ENCODE measurements around the gene LLGL1.

The LLGL1 gene
- 13.9 to 43.7 (median 23.0) reads per million in 18 experiments for total RNA-seq

DNA sequence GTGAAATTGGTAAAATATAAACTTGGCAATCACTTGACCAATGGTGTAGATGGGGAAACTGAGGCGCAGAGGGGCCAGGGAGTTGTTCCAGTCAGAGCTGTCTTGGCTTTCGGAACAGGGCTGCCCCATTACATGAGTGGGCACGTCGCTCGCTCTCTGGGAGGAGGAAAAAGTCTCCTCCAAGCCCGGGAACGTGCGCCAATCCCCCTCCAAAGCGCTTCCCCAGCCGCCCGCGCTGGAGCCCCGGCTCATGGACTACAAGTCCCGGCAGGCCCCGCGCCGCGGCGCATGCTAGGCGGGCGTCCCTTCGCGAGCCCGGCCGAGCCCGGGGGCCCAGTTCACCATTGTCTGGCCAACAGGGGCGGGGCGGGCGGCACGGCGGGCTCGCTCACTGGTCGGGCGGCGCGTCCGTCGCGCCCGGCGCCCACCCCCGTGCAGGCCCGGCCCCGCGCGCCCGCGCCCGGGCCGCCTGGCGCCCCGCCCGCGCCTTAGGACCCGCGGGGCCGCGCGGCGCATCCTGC is at the start of gene LLGL1:
Gene LLGL1 (plus strand): TSS at position 515 of the 521 bp plus-strand sequence. CDS start 48 bp downstream, outside the sequence.
- peak; percentile 95 to 98 for DNase-seq

DNA sequence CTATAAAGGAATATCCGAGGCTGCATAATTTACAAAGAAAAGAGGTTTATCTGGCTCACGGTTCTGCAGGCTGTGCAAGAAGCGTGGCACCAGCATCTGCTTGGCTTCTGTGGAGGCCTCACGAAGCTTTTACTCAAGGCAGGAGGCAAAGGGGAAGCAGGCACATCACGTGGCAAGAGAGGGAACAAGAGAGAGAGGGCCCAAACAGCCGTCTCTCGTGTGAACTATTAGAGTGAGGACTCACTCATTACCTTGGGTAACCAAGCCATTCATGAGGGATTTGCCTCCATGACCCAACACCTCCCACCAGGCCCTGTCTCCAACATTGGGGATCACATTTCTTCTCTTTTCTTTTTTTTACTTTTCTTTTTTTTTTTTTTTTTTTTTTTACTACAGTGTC is 49.3 kb upstream of the LLGL1 start:
- DNase-seq = peak; percentile 74 to 81

DNA sequence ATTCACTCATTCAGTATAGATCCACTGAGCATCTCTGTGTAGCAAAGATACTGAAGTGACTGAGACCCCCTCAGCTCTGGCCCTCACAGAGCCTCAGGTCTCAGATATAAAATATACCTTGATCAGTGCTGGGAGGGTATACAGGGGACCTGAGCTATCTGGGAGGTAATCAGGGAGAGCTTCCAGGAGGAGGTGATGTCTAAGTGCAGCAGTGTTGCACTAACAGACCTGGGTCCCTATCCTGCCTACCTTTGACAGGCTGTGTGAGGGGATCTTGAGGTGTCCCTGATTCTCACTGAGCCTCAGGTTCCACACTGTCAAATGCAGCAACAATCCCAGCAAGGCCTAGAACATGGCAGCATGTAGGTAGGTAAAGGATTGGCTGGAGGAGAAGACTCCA is 48.3 kb upstream of the LLGL1 start:
- DNase-seq = no peak

DNA sequence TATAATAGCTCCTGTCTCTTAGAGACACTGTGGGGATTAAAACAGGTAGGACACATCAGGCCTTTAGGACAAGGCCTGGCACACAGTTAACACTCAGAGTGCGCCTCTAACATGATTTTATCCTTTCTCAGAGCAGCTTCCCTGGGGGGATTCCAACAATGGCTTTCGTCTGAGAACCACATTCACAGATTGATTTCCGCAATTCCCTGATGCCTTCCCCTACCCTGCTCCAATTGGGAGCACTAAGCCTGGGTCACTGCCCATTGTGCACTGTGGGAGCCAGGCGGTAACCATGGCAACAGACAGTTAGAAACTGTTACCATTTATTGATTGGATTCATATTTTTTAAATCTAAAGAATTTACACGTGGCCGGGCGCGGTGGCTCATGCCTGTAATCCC is 47.7 kb upstream of the LLGL1 start:
- DNase-seq = no peak

DNA sequence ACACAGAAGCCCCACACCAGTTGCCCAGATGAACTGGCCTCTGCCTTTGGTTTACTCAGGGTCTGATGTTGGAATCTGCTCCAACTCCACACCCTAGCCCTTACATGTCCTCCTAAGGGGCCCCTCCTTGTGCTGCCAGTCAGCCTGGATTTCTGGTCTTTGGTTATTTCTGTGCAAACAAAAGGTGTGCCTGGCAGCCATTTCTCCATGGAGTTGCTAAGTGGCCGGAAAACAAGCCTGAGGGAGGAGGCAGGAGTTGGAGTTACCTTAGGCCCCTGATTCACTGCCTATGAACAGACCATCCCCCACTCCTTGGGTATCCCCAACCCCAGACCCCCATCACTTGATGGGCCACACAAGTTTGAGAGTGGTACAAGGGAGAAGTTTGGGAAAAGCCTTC is 46.2 kb upstream of the LLGL1 start:
- no peak for DNase-seq

DNA sequence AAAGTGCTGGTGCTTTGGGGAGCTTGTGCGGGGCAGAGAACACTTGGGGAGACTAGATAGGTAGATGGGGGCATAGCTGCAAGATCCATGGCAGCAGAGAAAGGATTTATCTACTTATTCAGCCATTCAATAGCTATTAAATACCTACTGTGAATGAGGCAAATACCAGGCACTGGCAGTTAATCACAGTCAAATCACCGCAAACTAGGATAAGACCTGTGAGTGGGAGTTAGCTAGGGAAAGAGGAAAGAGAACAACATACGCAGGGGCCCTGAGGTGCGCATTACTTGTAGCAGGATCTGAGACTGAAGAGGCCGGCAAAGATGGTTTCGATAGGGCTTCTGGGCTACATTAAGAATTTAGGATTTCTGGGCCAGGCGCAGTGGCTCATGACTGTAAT is 45.6 kb upstream of the LLGL1 start:
- no peak for DNase-seq

DNA sequence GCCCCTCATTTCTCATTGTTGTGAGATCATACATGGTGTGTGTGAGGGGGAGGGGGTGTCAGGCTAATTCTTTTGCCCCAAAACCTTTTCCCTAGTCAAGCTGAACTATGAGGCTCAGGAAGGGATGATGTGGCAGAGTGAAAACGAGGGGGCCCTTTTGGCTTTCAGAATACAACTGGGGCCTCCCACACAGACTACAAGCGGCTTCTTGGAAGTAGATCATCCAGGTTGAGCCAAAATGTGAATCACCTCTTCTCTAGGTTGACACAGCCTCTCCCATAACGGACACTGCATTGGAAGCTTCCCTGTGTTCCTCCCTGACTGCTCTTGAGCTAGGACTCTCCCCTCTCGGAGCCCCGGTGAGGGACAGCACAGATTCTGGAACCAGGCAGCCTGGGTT is 44.1 kb upstream of the LLGL1 start:
- DNase-seq = no peak

DNA sequence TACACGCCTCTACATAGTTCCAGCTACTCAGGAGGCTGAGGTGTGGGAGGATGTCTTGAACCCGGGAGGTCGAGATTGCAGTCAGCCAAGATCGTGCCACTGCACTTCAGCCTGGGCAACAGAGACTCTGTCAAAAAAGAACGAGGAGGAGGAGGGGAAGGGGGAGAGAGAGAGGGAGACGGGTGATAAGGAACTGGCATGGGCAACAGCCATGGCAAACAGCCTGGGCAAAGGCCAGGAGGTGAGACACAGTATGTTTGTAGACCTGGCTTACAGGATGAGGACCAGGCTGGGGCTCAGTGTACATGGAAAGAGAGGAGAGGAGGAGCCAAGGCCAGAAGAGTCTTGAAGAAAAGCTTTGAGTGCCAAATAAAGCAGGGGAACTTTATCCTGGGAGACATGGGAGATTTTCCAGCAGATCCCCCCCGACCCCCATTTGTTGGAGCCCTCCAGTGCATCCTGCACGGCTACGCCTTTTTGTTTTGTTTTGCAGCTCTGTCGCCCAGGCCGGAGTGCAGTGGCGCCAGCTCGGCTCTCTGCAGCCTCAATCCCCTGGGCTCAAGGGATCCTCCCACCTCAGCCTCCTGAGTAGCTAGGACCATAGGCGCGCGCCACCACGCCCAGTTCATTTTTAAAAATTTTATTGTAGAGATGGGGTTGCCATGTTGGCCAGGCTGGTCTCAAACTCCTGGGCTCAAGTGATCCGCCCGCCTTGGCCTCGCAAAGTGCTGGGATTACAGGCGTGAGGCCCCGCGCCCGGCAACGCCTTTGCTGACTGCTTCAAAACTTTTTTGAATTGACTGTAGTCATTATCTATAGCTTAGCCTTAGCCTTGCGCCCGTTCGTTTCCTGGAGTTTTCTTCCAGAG is 43.1 kb upstream of the LLGL1 start:
- no peak for DNase-seq

DNA sequence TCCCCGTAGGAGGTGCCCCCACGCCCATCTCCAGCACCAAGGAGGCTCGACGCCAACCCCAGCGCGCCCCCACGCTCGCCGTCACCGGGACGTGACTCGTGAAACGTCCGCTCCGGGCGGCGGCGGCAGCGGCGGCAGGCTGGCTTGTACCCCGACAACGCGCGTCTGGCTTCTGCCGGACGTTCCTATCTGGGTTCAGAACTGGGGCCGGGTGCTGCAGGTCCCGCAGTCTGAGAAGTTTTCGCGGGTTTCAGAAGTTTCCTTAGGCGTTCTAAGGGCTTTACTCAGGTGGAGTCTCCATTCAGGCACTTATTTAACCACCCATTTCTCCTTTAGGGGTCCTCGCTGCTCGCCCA is 42.5 kb upstream of the LLGL1 start:
- DNase-seq = peak; percentile 84 to 93

DNA sequence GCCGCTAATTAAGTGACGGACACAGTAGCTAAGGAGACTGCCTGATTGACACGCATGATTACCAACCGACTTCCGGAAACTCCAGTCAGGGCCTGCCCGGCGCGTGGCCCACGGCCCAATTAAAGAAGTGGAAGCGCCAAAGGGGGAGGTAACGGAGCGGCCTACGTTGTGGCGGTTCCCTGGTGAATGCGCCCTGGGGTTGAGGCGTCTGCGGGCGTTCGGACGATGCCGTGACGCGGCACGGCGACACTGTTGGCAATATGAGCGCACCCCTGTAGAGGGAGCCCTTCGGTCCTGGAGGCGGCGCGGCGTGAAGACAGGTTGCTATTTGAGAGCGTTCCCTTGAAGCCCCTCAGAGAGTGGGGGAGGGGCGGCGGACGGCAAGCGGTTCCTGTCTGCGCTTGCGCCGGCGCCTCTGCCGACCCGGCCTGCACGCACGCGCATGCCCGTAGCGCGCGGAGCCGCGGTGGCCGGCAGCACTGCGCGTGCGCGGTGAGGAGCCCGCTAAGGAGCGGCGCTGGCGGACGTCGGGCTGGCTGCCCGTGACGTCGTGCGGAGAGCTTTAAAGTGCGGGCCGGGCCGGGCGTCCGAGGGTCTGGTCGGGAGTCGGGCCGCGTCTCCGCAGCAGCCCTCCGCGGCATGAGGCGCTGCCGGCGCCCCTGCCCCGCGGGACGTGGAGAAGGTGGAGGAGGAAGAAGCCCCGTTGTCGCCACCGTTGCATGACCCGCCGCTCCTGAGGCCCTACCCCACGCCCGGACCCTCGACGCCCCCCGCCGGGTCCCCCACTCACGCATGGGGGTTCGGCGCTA is 41.9 kb upstream of the LLGL1 start, which contains the start of gene ALKBH5:
Gene ALKBH5 (plus strand): TSS at position 495 of the 809 bp plus-strand sequence. CDS start 416 bp downstream, outside the sequence.
- DNase-seq = peak; percentile 99 to 100

DNA sequence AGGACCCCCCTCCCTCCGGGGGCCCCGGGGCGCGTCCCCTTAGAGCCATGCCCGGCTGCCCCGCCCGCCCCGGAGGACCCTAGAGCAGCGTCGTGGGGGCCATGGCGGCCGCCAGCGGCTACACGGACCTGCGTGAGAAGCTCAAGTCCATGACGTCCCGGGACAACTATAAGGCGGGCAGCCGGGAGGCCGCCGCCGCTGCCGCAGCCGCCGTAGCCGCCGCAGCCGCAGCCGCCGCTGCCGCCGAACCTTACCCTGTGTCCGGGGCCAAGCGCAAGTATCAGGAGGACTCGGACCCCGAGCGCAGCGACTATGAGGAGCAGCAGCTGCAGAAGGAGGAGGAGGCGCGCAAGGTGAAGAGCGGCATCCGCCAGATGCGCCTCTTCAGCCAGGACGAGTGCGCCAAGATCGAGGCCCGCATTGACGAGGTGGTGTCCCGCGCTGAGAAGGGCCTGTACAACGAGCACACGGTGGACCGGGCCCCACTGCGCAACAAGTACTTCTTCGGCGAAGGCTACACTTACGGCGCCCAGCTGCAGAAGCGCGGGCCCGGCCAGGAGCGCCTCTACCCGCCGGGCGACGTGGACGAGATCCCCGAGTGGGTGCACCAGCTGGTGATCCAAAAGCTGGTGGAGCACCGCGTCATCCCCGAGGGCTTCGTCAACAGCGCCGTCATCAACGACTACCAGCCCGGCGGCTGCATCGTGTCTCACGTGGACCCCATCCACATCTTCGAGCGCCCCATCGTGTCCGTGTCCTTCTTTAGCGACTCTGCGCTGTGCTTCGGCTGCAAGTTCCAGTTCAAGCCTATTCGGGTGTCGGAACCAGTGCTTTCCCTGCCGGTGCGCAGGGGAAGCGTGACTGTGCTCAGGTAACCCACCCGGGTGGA is 41.0 kb upstream of the LLGL1 start:
- peak; percentile 45 to 74 for DNase-seq

DNA sequence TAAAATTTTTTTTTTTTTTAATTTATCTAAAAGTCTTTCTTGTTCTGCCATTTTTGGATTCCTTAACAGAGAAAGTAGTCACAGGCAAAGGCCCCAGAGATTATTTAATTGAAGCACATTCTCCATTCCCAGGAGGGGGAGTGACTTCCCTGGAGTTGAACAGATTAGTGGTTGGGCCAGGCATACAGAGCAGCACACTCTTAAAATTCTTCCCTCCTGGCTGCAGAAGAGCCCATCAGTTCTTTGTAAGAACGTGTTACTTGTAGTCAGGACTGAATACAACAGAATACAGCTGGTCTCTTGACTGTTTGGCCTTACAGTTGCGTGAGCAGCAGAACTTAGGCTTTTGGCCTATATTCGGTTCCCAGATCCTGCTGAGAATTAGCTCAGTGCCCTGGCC is 40.0 kb upstream of the LLGL1 start:
- no peak for DNase-seq

DNA sequence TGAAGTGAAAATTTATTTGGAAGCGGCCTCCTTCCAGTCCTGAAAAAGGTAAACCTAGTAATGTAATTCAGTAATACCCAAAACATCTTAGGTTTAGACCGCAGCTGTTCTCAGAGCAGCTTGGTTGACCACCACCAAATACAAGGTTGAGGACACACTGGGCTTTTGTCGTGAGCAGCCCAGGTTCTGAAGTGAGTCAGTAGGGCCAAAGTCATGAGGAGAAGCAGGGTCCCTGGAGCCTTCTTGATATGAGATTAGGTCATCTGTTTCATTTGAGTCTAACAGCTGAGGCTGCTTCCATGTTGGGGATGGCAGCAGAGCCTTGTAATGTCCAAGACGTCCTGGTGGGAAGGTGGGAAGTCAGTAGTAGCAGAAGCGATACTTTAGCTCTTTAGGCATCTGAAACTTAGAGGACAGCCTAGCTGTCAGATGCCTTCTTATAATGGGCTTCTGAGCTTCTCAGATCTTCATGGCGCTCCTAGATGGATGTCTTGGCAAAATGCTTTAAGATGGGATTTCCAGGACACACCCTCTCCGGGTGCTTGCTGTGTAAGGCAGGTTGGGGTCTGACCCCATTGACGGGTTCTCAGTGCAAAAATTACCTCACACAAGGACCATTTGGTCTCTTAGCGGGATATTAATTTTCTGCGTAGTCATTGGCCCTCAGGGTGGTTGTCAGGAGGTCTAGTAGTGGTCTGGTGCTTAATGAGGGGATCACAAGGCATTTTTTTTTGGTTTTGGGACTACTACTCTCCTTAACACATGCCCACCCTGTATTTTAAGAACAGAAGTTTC is 39.4 kb upstream of the LLGL1 start:
- no peak for DNase-seq

DNA sequence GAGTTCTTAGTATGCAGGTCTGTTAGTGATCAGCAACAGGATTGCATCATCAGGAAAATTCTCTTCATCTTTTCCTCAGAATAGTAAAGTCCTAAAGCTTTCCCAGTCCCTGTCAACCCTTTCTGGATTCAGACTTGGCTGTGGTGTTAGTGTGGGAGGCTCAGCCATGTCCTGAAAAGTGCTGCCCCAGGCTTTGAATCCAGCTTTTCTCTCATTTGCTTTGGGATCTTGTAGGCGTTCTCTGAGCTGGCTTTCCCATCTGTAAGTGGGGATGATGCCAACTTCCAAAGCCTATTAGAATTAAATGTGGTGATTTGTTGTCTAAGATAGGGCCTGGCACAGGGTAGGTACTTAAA is 38.8 kb upstream of the LLGL1 start:
- DNase-seq = no peak

DNA sequence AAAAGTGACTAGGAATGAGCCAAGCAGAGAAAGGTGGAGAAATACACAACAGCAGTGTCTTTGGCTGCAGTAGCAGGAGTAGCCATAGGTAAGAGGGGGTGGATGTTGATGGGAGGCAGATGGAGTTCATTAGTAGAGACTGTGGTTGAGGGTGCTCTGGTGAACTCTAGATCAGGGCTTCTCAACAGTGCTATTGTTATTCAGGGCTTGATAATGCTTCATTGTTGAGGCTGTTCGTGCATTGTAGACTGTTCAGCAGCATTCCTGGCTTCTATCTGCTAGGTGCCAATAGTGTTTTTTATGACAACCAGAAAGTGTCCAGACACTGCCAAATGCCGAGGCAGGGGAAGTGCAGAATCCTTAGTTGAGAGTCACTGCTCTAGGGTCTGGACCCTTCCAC is 38.2 kb upstream of the LLGL1 start:
- no peak for DNase-seq

DNA sequence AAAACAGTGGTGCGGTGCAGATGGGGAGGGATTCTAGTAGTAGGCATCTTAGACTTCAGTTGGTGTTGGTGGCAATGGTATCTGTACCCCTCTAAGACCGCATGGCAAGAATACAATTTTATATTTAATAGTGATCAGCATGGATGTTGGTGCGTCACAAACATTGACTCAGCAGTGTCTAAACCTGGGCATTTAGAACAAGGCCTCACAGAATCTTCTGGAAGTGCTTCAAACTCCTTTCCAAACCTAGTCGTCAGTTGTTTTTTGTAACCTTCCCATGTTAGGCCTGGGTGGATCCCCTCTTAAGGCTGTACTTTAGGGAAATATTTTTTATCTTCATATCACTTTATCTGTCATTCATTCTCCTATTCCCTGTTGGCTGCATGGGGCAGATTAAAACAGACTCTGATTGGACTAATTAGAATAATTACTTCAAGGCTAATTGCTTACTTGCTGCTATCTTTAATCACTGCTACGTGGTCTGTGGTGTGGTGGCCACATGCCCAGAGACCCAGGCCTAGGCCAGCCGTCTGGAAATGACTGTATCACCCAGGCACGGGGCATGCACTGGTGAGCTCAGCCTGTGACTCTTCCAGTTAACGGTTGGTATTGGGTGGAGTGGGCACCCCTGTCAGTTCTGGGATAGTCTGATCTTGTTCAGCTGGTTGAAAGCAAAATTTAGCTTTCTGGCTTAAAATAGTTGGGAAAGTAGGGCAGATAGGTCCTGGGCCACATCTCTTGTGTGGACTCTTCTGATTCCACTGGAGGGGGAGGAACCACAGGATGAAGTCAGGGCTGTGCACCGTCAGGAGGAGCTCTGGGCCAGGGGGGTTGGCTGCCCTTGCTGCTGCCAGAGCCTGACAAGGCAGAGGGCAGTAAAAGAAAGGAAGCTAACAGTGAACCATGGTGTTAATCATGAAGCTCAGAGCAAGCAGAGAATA is 37.3 kb upstream of the LLGL1 start:
- DNase-seq = no peak

DNA sequence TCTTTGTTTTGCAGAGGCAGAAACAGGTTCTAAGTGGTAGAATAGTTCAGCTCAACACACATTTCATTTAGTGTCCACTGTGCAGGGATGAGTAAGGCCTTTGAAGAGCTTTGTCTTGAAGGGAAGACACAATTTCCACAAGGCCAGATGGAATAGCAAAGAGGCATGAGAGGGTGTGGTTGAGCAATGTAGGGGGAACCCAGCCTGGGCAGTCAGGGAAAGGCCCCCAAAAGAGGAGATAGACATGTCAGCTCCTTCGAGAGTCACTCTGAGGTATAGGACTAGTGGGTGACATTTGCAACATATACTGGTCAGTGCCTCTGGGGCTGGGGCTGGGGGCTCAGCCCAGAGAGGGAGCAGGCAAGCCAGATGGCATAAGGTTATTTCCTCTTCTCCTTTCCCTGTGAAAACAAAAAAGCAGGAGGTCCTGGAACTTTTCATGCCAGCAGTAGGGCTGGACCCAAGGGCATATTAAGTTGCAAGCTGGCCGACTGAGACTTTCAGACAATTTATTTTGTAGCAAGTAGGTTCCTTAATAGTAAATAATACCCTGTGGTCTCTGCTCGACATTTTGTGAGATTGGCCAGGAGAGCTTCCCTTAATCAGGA is 34.7 kb upstream of the LLGL1 start:
- no peak for DNase-seq

DNA sequence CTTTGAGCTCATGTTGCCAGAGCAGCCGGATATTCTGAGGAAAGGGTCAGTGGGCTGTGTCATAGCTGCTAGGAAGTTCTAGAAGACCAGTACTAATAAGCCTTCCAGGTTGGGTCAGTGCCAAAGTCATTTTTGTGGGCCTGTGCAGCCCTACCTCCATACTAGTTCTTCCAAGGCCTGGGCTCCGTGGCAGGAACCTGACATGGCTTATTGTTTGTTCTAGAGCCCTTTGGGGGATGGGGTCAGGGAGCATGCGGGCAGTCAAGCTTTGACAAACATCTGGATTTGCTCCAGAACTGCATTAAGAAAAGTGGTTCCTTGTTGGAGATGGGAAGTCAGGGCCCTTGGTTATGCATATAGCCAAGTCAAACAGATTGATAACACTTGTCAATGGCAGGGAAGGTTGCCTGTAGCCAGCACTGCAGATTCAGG is 34.2 kb upstream of the LLGL1 start:
- no peak for DNase-seq

DNA sequence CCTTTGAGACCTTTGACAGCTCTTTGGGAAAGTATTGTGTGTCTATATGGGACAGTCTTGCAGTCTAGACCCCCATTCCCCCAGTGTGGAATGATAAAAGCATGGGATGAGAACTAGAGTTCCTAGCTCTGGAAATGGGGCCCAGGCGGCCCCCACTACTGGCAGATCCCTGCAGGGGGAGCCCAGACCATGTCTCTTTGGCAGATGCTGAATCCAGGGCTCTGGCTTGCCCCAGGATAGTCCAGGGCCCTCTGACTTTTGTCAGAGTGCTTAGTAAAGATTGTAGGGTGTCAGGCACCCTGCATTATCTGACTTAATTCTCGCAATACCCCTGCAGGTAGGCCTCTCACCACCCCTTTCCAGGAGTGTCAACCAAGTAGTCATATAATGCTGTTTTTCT is 33.5 kb upstream of the LLGL1 start:
- DNase-seq = no peak

DNA sequence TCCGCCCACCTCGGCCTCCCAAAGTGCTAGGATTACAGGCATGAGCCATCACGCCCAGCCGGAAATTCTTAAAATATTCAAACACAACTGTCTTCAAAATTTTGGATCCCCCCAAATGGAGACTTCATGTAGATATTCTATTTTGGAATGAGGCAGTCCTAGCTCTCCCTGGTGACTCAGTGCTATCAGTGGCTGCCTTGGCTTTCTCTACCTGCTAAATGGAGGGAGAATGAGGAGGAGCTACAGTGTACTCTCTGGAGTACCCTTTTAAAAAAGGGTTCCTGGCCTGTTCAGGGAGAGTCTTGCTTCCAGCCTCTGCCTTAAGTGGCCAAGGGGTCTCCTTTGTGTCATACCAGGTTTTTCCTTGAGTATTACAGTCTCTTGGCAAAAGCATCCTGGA is 31.0 kb upstream of the LLGL1 start:
- DNase-seq = no peak
